AG04450 (cell line): ENCODE measurements around the gene PAGE4. TPM values are rescaled to one million over a fixed set of nuclear protein-coding genes. Genes with fewer than 3 reads are reported as not detected.

ENCODE experiments used
- CTCF ChIA-PET: fragments of 300-600, 350-600 bp; formaldehyde crosslinking; extraction: SDS; loops from one replicate; lab custom pipeline; 2022; ENCODE audit warnings: antibody characterized with exemption, inconsistent platforms; lab: Charles Lee
- POLR2A ChIA-PET: fragments of 350-600 bp; formaldehyde crosslinking; extraction: SDS; loops from one replicate; lab custom pipeline; 2021; ENCODE audit warnings: antibody characterized with exemption, inconsistent platforms; lab: Yijun Ruan, JAX
- DNase-seq: peaks from one replicate; pipeline ENCODE4 v3.0.0-alpha.2; 2011; ENCODE audit warnings: low read depth, low spot score
- H3K27ac ChIP-seq: one replicate; pipeline ENCODE4 v1.5.1; 2012; ENCODE audit warnings: low read depth, low read length, control low read depth
- H3K27me3 ChIP-seq: one replicate; pipeline ENCODE4 v1.6.0; 2012; ENCODE audit warnings: low read length; ENCODE audit not compliant: control insufficient read depth, insufficient read depth
- H3K4me3 ChIP-seq: 2 replicates; pipeline ENCODE4 v1.5.1; 2011; ENCODE audit warnings: mild to moderate bottlenecking, low read depth, low read length, control low read depth
- H3K9me3 ChIP-seq: 2 replicates; pipeline ENCODE4 v1.5.1; 2012; ENCODE audit warnings: low read length; ENCODE audit not compliant: control insufficient read depth, insufficient read depth
- polyA plus RNA-seq: library from polyadenylated mRNA; depleted of rRNA; stranded (reverse); fragments of >200 nt; gene quantifications from 2 replicates; pipeline ENCODE4 v1.2.3, GENCODE V29; 2011
- TF ChIP-seq, protein P1 (sequence below): IDR thresholded peaks from 2 replicates; pipeline ENCODE4 v1.5.1; 2011; ENCODE audit warnings: low read depth, low read length, control low read depth, inconsistent platforms

Gene PAGE4
- polyA plus RNA-seq, 1 experiment: not detected

GRCh38 chrX:49860867-49861535 lies 31.9 kb downstream of the PAGE4 start:
- no peak overlapping the region for H3K4me3 ChIP-seq
- H3K27me3 ChIP-seq: no peaks in the 10 kb centered on the region
- TF ChIP-seq, protein P1, sequence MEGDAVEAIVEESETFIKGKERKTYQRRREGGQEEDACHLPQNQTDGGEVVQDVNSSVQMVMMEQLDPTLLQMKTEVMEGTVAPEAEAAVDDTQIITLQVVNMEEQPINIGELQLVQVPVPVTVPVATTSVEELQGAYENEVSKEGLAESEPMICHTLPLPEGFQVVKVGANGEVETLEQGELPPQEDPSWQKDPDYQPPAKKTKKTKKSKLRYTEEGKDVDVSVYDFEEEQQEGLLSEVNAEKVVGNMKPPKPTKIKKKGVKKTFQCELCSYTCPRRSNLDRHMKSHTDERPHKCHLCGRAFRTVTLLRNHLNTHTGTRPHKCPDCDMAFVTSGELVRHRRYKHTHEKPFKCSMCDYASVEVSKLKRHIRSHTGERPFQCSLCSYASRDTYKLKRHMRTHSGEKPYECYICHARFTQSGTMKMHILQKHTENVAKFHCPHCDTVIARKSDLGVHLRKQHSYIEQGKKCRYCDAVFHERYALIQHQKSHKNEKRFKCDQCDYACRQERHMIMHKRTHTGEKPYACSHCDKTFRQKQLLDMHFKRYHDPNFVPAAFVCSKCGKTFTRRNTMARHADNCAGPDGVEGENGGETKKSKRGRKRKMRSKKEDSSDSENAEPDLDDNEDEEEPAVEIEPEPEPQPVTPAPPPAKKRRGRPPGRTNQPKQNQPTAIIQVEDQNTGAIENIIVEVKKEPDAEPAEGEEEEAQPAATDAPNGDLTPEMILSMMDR: no peak
- POLR2A ChIA-PET: no interaction called here
- no peaks in the 10 kb centered on the region for H3K9me3 ChIP-seq
- DNase-seq: no peak
- CTCF ChIA-PET: no interaction called here
- no peak overlapping the region for H3K27ac ChIP-seq

DNA sequence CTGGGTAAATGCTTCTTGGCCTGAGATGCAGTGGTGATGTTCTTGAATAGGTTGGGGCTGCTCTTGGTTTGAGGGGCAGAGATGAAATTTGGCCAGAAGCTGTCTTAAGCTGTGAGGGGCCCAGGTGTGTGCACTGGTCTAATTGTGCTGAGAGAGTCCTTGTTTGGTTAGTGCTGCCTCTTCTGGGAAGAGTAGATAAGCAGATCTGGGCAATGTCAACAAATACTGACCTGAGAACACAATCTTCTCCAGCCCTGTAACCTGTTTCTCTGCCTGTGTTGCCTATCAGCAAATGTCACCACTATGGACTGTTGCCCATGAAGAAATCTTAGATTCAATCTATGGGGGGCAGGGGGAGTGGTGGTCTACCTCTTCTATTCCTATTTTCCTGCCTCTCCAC lies 33.0 kb downstream of the PAGE4 start:
- H3K27ac ChIP-seq: no peak overlapping the region
- TF ChIP-seq, protein P1: no peak
- H3K27me3 ChIP-seq: no peaks in the 10 kb centered on the region
- no peak for DNase-seq
- no peak overlapping the region for H3K4me3 ChIP-seq
- CTCF ChIA-PET: no interaction called here
- POLR2A ChIA-PET: no interaction called here
- no peaks in the 10 kb centered on the region for H3K9me3 ChIP-seq

- Histone ChIP-seq H3K4me3 (no peak overlapping the region), H3K27me3 (no peaks in the 10 kb centered on the region), H3K27ac (no peak overlapping the region), H3K9me3 (no peaks in the 10 kb centered on the region)
- CTCF ChIA-PET: interaction anchor here (1.0 kb wide), 1 partner anchor 30 kb away, joined by 3 read pairs; no protein-coding TSS in a partner anchor
- POLR2A ChIA-PET: no interaction called here
- TF ChIP-seq, protein P1: no peak
- no peak for DNase-seq
These were observed 39.6 kb downstream of the PAGE4 start for GRCh38 chrX:49868739-49869138.

DNA sequence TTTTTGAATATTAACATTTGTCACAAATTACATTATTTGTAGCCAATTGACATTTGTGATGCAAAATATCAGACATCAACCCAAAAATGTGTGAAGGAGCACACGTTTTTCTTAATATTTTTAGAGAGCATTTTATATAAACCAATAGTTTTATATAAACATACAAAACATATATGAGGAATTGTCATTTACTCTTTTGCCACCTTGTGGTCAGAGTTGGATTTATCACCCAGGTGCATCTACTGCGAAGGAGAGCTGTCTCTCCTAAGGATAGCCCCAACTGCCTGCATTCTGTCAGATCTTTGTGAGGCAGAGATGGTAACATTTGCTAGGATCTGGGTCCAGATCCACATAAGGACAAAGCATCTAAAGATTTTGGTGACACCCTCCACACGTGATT lies 47.6 kb downstream of the PAGE4 start:
- Histone ChIP-seq H3K27ac (no peak overlapping the region), H3K4me3 (no peak overlapping the region), H3K9me3 (no peaks in the 10 kb centered on the region), H3K27me3 (peaks cover 2% of the 10 kb centered on the region)
- no peak for DNase-seq
- TF ChIP-seq, protein P1: peak; percentile 42
- ChIA-PET POLR2A (no interaction called here), CTCF (interaction anchor here (0.7 to 1.4 kb wide), 7 partner anchors 21 to 1177 kb away, joined by 3 to 7 read pairs (median 4); no protein-coding TSS in a partner anchor)

- TF ChIP-seq, protein P1: no peak
- CTCF ChIA-PET: interaction anchor here (0.7 to 1.5 kb wide), 7 partner anchors 31 to 1178 kb away, joined by 3 to 5 read pairs (median 3); partner anchors contain the start of gene CLCN5
- no peak overlapping the region for H3K27ac ChIP-seq
- no peaks in the 10 kb centered on the region for H3K9me3 ChIP-seq
- POLR2A ChIA-PET: no interaction called here
- peaks cover 2% of the 10 kb centered on the region for H3K27me3 ChIP-seq
- H3K4me3 ChIP-seq: no peak overlapping the region
- no peak for DNase-seq
These were observed 48.4 kb downstream of the PAGE4 start for GRCh38 chrX:49877397-49878101.
